ENCODE results near the gene BBLN.
"Not testable (repeated sequence)": the region's sequence is repeated elsewhere in the genome, so short reads cannot be mapped to it uniquely, and the experiment has no call there.

The BBLN gene

DNA sequence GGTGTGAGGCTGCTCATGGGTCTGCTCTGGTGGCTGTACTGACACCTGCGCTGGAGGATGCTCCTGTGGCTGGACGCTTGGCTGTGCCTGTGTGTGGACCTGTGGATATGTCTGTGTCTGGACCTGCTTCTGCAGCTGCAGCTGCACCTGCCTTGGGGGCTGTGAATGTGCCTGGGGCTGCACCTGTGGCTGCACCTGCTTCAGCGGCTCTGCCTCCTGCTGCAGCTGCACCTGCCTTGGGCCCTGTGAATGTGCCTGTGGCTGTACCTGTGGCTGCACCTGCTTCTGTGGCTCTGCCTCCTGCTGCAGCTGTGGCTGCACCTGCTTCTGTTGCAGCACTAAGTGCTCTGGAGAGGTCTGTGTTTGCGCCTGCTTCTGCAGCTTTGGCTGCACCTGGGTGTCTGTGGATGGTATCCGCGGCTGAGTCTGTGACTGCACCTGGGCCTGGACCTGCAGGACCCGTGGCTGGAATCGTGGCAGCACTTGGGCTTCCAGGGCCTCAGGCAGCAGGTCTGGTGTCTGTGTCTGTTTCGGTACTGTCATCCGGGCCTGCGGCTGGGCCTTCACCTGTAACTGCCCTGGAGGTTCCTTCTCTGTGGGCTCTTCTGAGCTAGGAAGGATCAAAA is 18.9 kb downstream of the BBLN start:
- Histone ChIP-seq H3K4me3 (no peak overlapping the region), H3K9me3 (no peaks in the 10 kb centered on the region), H3K36me3 (peaks cover 62 to 88% (median 86%) of the 10 kb centered on the region in 3 donors), H3K4me1 (no peaks in the 10 kb centered on the region), H3K27ac (no peak overlapping the region), H3K27me3 (no peaks in the 10 kb centered on the region)
- no peak for DNase-seq
- intact Hi-C loops (cut with DNase I; ENCODE audit: low total_unique reads), result no loop called here
- TF ChIP-seq, protein P1, sequence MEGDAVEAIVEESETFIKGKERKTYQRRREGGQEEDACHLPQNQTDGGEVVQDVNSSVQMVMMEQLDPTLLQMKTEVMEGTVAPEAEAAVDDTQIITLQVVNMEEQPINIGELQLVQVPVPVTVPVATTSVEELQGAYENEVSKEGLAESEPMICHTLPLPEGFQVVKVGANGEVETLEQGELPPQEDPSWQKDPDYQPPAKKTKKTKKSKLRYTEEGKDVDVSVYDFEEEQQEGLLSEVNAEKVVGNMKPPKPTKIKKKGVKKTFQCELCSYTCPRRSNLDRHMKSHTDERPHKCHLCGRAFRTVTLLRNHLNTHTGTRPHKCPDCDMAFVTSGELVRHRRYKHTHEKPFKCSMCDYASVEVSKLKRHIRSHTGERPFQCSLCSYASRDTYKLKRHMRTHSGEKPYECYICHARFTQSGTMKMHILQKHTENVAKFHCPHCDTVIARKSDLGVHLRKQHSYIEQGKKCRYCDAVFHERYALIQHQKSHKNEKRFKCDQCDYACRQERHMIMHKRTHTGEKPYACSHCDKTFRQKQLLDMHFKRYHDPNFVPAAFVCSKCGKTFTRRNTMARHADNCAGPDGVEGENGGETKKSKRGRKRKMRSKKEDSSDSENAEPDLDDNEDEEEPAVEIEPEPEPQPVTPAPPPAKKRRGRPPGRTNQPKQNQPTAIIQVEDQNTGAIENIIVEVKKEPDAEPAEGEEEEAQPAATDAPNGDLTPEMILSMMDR (IDR thresholded peaks at IDR 0.05), result no peak

DNA sequence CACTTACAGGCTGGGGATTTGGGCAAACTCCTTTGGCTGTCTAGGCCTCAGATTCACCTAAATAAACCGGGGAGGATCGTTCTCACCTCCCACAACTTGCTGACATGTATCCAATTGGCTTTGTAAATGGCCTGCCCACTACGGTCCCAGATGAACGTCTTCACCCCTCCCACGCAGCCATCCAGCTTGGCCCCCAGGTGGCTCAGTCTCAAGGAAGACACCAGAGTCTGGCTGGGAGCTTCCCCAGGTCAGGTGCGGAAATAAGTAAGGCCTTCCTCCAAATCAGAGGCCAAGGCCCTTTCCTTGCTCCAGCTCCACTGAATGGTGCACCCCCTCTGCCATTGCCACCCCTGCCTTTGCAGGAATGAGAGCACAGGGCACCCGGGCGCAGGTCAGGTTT is 19.9 kb downstream of the BBLN start:
- TF ChIP-seq, protein P1 (IDR thresholded peaks at IDR 0.05), result no peak
- intact Hi-C loops (cut with DNase I; ENCODE audit: low total_unique reads), result no loop called here
- Histone ChIP-seq H3K27ac (no peak overlapping the region), H3K4me3 (no peak overlapping the region), H3K27me3 (no peaks in the 10 kb centered on the region), H3K9me3 (no peaks in the 10 kb centered on the region), H3K4me1 (no peaks in the 10 kb centered on the region), H3K36me3 (peaks cover 68 to 86% (median 82%) of the 10 kb centered on the region in 3 donors)
- DNase-seq, result no peak

DNA sequence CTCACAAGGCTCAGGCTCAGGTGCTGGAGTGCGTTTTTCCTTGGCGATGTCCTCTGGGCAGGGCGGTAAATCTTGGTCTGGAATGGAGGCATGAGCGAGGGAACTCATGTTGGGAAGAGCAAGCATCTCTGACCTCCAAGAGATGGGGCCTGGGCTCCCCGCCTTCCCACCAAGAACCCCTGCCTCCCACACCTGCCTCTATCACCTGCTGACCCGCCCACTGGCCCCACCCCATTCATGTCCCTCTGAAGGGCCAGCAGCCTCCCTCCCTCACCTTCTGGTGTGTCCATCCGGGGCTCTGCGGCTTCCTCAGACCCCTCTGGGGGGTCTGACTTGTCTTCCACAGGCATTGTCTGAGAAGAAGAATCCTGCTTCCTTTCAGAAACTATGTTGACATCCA is 20.4 kb downstream of the BBLN start:
- H3K36me3 ChIP-seq, result peaks cover 69 to 86% (median 82%) of the 10 kb centered on the region in 3 donors
- TF ChIP-seq, protein P1 (IDR thresholded peaks at IDR 0.05), result no peak
- intact Hi-C loops (cut with DNase I; ENCODE audit: low total_unique reads), result no loop called here

DNA sequence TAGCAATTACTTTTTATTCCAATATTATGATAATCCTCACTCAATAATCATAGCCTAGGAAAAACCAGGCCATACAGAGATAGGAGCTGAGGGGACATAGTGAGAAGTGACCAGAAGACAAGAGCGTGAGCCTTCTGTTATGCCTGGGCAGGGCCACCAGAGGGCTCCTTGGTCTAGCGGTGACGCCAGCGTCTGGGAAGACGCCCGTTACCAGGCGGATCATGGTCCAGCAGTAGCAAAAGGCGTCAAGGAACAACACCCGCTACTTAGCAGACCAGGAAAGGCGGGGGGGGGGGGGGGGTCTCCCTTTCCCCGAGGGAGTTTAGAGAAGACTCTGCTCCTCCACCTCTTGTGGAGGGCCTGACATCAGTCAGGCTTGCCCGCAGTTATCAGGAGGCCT is 21.4 kb downstream of the BBLN start:
- H3K9me3 ChIP-seq; H3K4me3 ChIP-seq; H3K27me3 ChIP-seq; H3K27ac ChIP-seq; H3K4me1 ChIP-seq; intact Hi-C loops (cut with DNase I; ENCODE audit: low total_unique reads): not testable (repeated sequence)
- peaks cover 61 to 86% (median 75%) of the 10 kb centered on the region in 3 donors for H3K36me3 ChIP-seq
- TF ChIP-seq, protein P1 (IDR thresholded peaks at IDR 0.05), result peak; percentile 58 to 64
- DNase-seq, result peak in 1 of 2 donors; percentile 77

More for the DNA sequence above, 20.4 kb downstream of the BBLN start:
- no peaks in the 10 kb centered on the region for H3K9me3 ChIP-seq
- H3K27ac ChIP-seq, result no peak overlapping the region
- H3K4me1 ChIP-seq, result no peaks in the 10 kb centered on the region
- no peak for DNase-seq
- no peak overlapping the region for H3K4me3 ChIP-seq
- no peaks in the 10 kb centered on the region for H3K27me3 ChIP-seq

DNA sequence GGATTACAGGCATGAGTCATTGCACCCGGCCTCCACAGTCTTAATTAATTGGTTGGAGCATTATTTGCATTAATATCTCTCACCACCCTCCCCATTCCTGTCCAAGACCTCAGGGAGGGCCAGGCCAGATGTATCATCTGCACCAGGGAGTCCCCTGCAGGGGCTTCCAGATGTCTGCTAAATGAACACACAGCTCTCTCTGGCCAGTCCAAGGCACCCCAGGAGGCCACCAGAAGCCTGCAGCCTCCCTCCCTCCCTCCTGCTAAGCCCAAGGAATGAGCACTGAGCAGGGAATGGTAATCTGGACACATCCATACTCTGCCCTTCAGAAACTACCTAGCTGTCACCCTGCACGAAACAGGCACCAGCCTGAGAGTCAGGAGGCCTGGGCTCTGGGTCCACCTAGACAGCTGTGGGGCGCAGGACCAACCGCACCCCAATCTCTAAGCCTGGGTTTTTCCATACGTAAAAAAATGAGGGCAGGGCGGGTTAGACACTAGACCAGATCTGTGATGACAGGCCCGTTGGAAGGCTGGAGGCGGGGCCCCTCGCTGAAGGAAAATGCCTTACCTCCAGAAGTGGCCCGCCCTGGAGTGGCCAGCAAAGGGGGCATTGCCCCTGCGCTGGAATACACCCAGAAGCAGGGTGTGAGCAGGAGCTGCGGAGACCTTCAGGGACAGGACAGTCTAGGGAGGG is 23.0 kb downstream of the BBLN start:
- DNase-seq, result no peak
- TF ChIP-seq, protein P1 (IDR thresholded peaks at IDR 0.05), result no peak
- Histone ChIP-seq H3K9me3 (no peaks in the 10 kb centered on the region), H3K27ac (no peak overlapping the region), H3K4me3 (no peak overlapping the region), H3K36me3 (peaks cover 45 to 79% (median 60%) of the 10 kb centered on the region in 3 donors), H3K27me3 (no peaks in the 10 kb centered on the region), H3K4me1 (no peaks in the 10 kb centered on the region)
- intact Hi-C loops (cut with DNase I; ENCODE audit: low total_unique reads), result no loop called here

All from tibial artery (tissue), 4 donors.